Suppressor macrophage treated with lipopolysaccharide for 4 hours (primary cell): ENCODE measurements around the gene CCN5.

Source experiments
- DNase-seq: peaks from one replicate; pipeline ENCODE4 v3.0.0-alpha.2; 2020

CCN5 gene

GRCh38 chr20:44695674-44696300 lies 19.4 kb upstream of the CCN5 start:
- no peak for DNase-seq

GRCh38 chr20:44696315-44696714 lies 18.9 kb upstream of the CCN5 start:
- no peak for DNase-seq

GRCh38 chr20:44697041-44697440 lies 18.1 kb upstream of the CCN5 start:
- DNase-seq = peak; percentile 35

GRCh38 chr20:44698351-44698750 lies 16.8 kb upstream of the CCN5 start:
- DNase-seq = no peak

GRCh38 chr20:44700306-44700705 lies 14.9 kb upstream of the CCN5 start:
- DNase-seq = no peak

- no peak for DNase-seq
Measured at GRCh38 chr20:44701118-44701857, 13.9 kb upstream of the CCN5 start.

GRCh38 chr20:44701858-44702256 lies 13.3 kb upstream of the CCN5 start:
- no peak for DNase-seq

- peak; percentile 66 for DNase-seq
Measured at GRCh38 chr20:44702776-44703175, 12.4 kb upstream of the CCN5 start.

GRCh38 chr20:44703183-44703925 lies 11.8 kb upstream of the CCN5 start:
- no peak for DNase-seq

- DNase-seq = no peak
Measured at GRCh38 chr20:44703956-44704488, 11.1 kb upstream of the CCN5 start.

GRCh38 chr20:44704551-44704971 lies 10.6 kb upstream of the CCN5 start:
- no peak for DNase-seq

- no peak for DNase-seq
Measured at GRCh38 chr20:44705364-44706094, 9.6 kb upstream of the CCN5 start.

GRCh38 chr20:44706301-44707017 lies 8.7 kb upstream of the CCN5 start:
- no peak for DNase-seq

- no peak for DNase-seq
Measured at GRCh38 chr20:44707018-44707579, 8.1 kb upstream of the CCN5 start.

- DNase-seq = no peak
Measured at GRCh38 chr20:44709380-44709779, 5.8 kb upstream of the CCN5 start.

GRCh38 chr20:44709797-44710196 lies 5.4 kb upstream of the CCN5 start:
- DNase-seq = no peak

- DNase-seq = no peak
Measured at GRCh38 chr20:44711237-44711636, 3.9 kb upstream of the CCN5 start.

GRCh38 chr20:44714102-44714700 lies 968 bp upstream of the CCN5 start:
- DNase-seq = no peak

GRCh38 chr20:44715499-44716308 lies 535 bp downstream of the CCN5 start:
- no peak for DNase-seq

GRCh38 chr20:44716309-44717106 lies 1.3 kb downstream of the CCN5 start:
- no peak for DNase-seq
